Astrocyte (in vitro differentiated cells and primary cell): Measurements from ENCODE around the gene MYOZ2.

Source experiments
- EZH2 ChIP-seq: IDR thresholded peaks from 2 replicates; pipeline ENCODE4 v1.6.1; 2012; ENCODE audit warnings: mild to moderate bottlenecking, low read length, inconsistent platforms; ENCODE audit not compliant: insufficient read depth
- TF ChIP-seq, protein P1 (sequence below): IDR thresholded peaks from 2 replicates; pipeline ENCODE4 v1.5.1; 2011; ENCODE audit warnings: low read depth, mild to moderate bottlenecking, inconsistent platforms, low read length, moderate library complexity; ENCODE audit not compliant: insufficient read depth

DNA sequence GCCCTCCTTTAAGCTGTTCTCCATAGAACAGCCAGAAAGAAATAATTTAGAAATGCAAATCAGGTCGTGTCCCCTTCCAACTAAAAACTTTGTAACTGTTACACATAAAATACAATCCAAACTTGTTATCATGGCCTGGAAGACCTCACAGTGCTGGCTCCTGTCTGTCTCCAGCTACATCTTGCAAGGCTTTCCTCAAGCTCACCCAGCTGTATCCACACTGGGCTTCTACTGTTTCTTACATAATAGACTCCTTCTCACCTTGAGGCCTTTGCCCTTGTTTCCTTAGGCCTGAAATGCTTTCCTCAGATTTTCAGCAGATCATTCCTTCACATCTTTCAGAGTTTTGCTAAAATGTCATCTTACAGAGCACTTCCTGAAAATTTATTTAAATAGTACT, 43.4 kb downstream of the MYOZ2 start:
- TF ChIP-seq, protein P1, sequence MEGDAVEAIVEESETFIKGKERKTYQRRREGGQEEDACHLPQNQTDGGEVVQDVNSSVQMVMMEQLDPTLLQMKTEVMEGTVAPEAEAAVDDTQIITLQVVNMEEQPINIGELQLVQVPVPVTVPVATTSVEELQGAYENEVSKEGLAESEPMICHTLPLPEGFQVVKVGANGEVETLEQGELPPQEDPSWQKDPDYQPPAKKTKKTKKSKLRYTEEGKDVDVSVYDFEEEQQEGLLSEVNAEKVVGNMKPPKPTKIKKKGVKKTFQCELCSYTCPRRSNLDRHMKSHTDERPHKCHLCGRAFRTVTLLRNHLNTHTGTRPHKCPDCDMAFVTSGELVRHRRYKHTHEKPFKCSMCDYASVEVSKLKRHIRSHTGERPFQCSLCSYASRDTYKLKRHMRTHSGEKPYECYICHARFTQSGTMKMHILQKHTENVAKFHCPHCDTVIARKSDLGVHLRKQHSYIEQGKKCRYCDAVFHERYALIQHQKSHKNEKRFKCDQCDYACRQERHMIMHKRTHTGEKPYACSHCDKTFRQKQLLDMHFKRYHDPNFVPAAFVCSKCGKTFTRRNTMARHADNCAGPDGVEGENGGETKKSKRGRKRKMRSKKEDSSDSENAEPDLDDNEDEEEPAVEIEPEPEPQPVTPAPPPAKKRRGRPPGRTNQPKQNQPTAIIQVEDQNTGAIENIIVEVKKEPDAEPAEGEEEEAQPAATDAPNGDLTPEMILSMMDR = no peak
- no peak for TF ChIP-seq EZH2
